CD4-positive, alpha-beta memory T cell (primary cell): ENCODE results near the gene NEK10. TPM values are rescaled to one million over a fixed set of nuclear protein-coding genes. Genes with fewer than 3 reads are reported as not detected.

Experiments used
- CTCF ChIA-PET: fragments of 350-600 bp; sonication (Branson Sonifier 250); formaldehyde crosslinking; loops from one replicate; lab custom pipeline; 2021; ENCODE audit warnings: inconsistent platforms; ENCODE audit not compliant: partially characterized antibody; lab: Charles Lee
- POLR2A ChIA-PET: fragments of 350-600 bp; sonication (Branson Sonifier 250); formaldehyde crosslinking; loops from one replicate; lab custom pipeline; 2021; ENCODE audit not compliant: partially characterized antibody; lab: Charles Lee
- DNase-seq, 5 donors: peaks; one replicate each; pipeline versions ENCODE4 v3.0.0 to v3.0.0-alpha.2; 2020 to 2022; ENCODE audit warnings: mixed read lengths in 1 of 5
- H3K27ac ChIP-seq: one replicate; pipeline ENCODE4 v1.7.0; 2013; ENCODE audit warnings: low read depth, low read length
- H3K27me3 ChIP-seq: 2 replicates; pipeline ENCODE4 v1.7.0; 2013; ENCODE audit warnings: mild to moderate bottlenecking, low read length, moderate library complexity; ENCODE audit not compliant: insufficient read depth
- H3K36me3 ChIP-seq: 2 replicates; pipeline ENCODE4 v1.7.0; 2013; ENCODE audit warnings: mild to moderate bottlenecking, low read length, moderate library complexity; ENCODE audit not compliant: insufficient read depth
- H3K4me1 ChIP-seq: 2 replicates; pipeline ENCODE4 v1.7.0; 2013; ENCODE audit warnings: mild to moderate bottlenecking, low read length, moderate library complexity; ENCODE audit not compliant: insufficient read depth
- H3K4me3 ChIP-seq, 2 donors: one replicate each; pipeline ENCODE4 v1.7.0; 2013; ENCODE audit warnings: low read length in 2 of 2, mild to moderate bottlenecking in 1 of 2
- H3K9me3 ChIP-seq, 2 donors: one replicate each; pipeline ENCODE4 v1.7.0; 2013; ENCODE audit warnings: low read length in 2 of 2, control low read depth in 1 of 2; ENCODE audit not compliant: control insufficient read depth in 1 of 2
- H3K27ac Mint-ChIP-seq, 7 donors: one replicate each; pipeline ENCODE4 v1.8.0; 2020 to 2021; ENCODE audit warnings: mixed read lengths in 7 of 7, mild to moderate bottlenecking in 6 of 7, inconsistent platforms in 3 of 7, moderate library complexity in 3 of 7
- H3K27me3 Mint-ChIP-seq, 2 donors: one replicate each; pipeline ENCODE4 v1.8.0; 2020 to 2021; ENCODE audit warnings: mixed read lengths in 2 of 2
- H3K36me3 Mint-ChIP-seq, 2 donors: one replicate each; pipeline ENCODE4 v1.8.0; 2020 to 2021; ENCODE audit warnings: mixed read lengths in 2 of 2, inconsistent platforms in 1 of 2, mild to moderate bottlenecking in 1 of 2
- H3K4me1 Mint-ChIP-seq, 4 donors: one replicate each; pipeline ENCODE4 v1.8.0; 2020 to 2021; ENCODE audit warnings: mixed read lengths in 4 of 4, mild to moderate bottlenecking in 1 of 4
- H3K4me3 Mint-ChIP-seq, 8 donors: one replicate each; pipeline ENCODE4 v1.8.0; 2020 to 2021; ENCODE audit warnings: mixed read lengths in 8 of 8, mild to moderate bottlenecking in 7 of 8, moderate library complexity in 6 of 8, inconsistent platforms in 3 of 8
- H3K9me3 Mint-ChIP-seq, 8 donors: one replicate each; pipeline ENCODE4 v1.8.0; 2020 to 2021; ENCODE audit warnings: mixed read lengths in 8 of 8, mild to moderate bottlenecking in 5 of 8, inconsistent platforms in 3 of 8, moderate library complexity in 1 of 8
- intact Hi-C: fragments of 100-400 bp; cut with micrococcal nuclease; formaldehyde crosslinking; loops from one replicate; pipeline ENCODE4 v1.15.1; 2023
- polyA plus RNA-seq, 2 donors: library from polyadenylated mRNA; unstranded; fragments of 300-500 nt; fragmentation: Illumina TruSeq; gene quantifications; one replicate each; pipeline ENCODE4 v1.2.3, GENCODE V29; 2021
- total RNA-seq, 2 experiments: library from RNA; stranded (reverse); gene quantifications; one replicate each; pipeline ENCODE4 v1.2.3, GENCODE V29; 2021

Gene NEK10
- total and polyA plus RNA-seq, 4 experiments from 2014 or later, result 0.10 to 2.7 (median 1.4) TPM; not detected in 1

DNA sequence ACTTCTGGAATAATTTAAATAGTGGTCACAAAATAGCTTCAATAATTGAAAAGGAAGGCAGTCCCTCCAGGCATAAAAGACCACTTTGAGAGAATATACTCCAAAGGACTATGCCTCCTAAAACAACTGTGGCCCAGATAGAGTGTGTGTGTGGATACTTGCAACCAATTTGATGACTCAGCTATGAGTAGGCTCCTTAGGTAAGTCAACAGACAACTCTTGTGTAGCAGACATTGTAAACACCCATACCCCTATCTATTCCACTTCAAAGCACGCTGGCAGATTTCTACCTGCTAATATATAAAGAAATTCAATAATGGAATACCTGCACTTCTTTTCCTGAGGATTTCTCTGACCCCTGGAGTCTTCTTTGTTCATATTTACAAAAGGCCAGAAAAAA lies 254.5 kb downstream of the NEK10 start:
- H3K27me3 Mint-ChIP-seq, result no peaks in the 10 kb centered on the region
- no peaks in the 10 kb centered on the region for H3K27me3 ChIP-seq
- no peaks in the 10 kb centered on the region for H3K9me3 Mint-ChIP-seq
- no peaks in the 10 kb centered on the region for H3K9me3 ChIP-seq
- no peaks in the 10 kb centered on the region for H3K36me3 Mint-ChIP-seq
- no peaks in the 10 kb centered on the region for H3K36me3 ChIP-seq
- no peak overlapping the region for H3K4me3 ChIP-seq
- H3K4me1 Mint-ChIP-seq, result no peaks in the 10 kb centered on the region
- H3K4me1 ChIP-seq, result no peaks in the 10 kb centered on the region
- no peak overlapping the region for H3K4me3 Mint-ChIP-seq
- H3K27ac ChIP-seq, result no peak overlapping the region
- DNase-seq, result no peak
- ChIA-PET CTCF (no interaction called here), POLR2A (no interaction called here)
- no peak overlapping the region for H3K27ac Mint-ChIP-seq
- intact Hi-C loops, result no loop called here

DNA sequence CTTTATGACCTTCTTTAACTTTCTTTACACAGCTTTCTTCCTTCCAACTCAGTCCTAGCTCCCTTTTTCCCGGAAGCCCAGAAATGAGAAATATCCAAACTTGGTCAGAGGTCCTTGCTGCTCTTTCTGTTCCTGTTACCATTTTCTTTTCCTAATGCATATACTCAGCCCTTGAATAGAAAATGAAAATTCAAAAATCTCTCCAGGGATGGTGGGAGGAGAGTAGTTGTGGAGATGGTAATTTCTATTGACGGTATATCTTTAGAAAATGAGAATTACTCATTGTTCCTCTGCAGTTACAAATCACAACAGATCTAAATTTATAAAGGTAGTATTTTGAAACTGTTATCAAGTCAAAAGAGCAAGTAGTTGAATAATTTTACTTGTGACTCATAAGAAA lies 255.1 kb downstream of the NEK10 start:
- Histone ChIP-seq H3K27ac (no peak overlapping the region), H3K4me3 (no peak overlapping the region), H3K27me3 (no peaks in the 10 kb centered on the region), H3K9me3 (no peaks in the 10 kb centered on the region), H3K36me3 (no peaks in the 10 kb centered on the region), H3K4me1 (no peaks in the 10 kb centered on the region)
- Mint-ChIP-seq H3K4me1 (no peaks in the 10 kb centered on the region), H3K36me3 (no peaks in the 10 kb centered on the region), H3K27me3 (no peaks in the 10 kb centered on the region), H3K27ac (no peak overlapping the region), H3K9me3 (no peaks in the 10 kb centered on the region), H3K4me3 (no peak overlapping the region)
- ChIA-PET CTCF (no interaction called here), POLR2A (no interaction called here)
- intact Hi-C loops, result no loop called here
- DNase-seq, result no peak

- Histone ChIP-seq H3K9me3 (no peaks in the 10 kb centered on the region), H3K4me1 (no peaks in the 10 kb centered on the region), H3K36me3 (no peaks in the 10 kb centered on the region), H3K27me3 (no peaks in the 10 kb centered on the region), H3K27ac (no peak overlapping the region), H3K4me3 (no peak overlapping the region)
- Mint-ChIP-seq H3K9me3 (no peaks in the 10 kb centered on the region), H3K4me3 (no peak overlapping the region), H3K27ac (no peak overlapping the region), H3K36me3 (no peaks in the 10 kb centered on the region), H3K27me3 (peaks cover 0 to 2% of the 10 kb centered on the region in 2 donors), H3K4me1 (peaks cover 0 to 1% (median 0%) of the 10 kb centered on the region in 4 donors)
- no peak for DNase-seq
- ChIA-PET POLR2A (no interaction called here), CTCF (no interaction called here)
- intact Hi-C loops, result no loop called here
Observed at GRCh38 chr3:27110020-27110419, 259.2 kb downstream of the NEK10 start.

DNA sequence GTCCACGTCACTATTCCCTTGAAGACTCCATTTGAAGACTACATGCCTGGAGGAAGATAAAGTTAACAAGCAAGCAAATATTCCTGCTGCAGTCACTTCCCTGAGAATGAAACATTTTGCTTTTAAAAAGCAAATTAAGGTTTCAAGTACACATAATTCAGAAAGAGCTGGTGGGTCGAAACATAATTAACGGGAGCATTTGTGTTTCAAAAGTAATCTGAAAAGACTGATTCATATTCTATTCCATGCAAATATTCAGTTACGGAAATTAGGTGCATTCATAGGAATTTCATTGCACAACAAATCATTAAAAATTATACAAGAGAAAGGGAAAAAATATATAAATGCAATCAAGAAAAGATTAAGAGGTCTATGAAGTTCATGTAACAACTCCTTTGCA lies 260.9 kb downstream of the NEK10 start:
- intact Hi-C loops, result no loop called here
- peaks cover 0 to 2% of the 10 kb centered on the region in 2 donors for H3K27me3 Mint-ChIP-seq

GRCh38 chr3:27105904-27106303 lies 263.3 kb downstream of the NEK10 start:
- H3K9me3 ChIP-seq, result no peaks in the 10 kb centered on the region
- H3K4me1 Mint-ChIP-seq, result peaks cover 0 to 2% (median 0%) of the 10 kb centered on the region in 4 donors
- no peaks in the 10 kb centered on the region for H3K36me3 ChIP-seq
- no peak overlapping the region for H3K4me3 ChIP-seq
- no peaks in the 10 kb centered on the region for H3K36me3 Mint-ChIP-seq
- no peak overlapping the region for H3K27ac Mint-ChIP-seq
- no peaks in the 10 kb centered on the region for H3K4me1 ChIP-seq
- peaks cover 0 to 2% of the 10 kb centered on the region in 2 donors for H3K27me3 Mint-ChIP-seq
- intact Hi-C loops, result no loop called here
- no peak for DNase-seq
- H3K9me3 Mint-ChIP-seq, result no peaks in the 10 kb centered on the region
- no peak overlapping the region for H3K4me3 Mint-ChIP-seq
- no peak overlapping the region for H3K27ac ChIP-seq
- H3K27me3 ChIP-seq, result no peaks in the 10 kb centered on the region
- ChIA-PET CTCF (interaction anchor here (3.2 kb wide), 1 partner anchor 29 kb away, joined by 7 read pairs; no protein-coding TSS in a partner anchor), POLR2A (no interaction called here)

More for the DNA sequence above, 260.9 kb downstream of the NEK10 start:
- no peaks in the 10 kb centered on the region for H3K36me3 ChIP-seq
- no peaks in the 10 kb centered on the region for H3K9me3 Mint-ChIP-seq
- no peak overlapping the region for H3K27ac ChIP-seq
- peaks cover 0 to 2% (median 0%) of the 10 kb centered on the region in 4 donors for H3K4me1 Mint-ChIP-seq
- H3K9me3 ChIP-seq, result no peaks in the 10 kb centered on the region
- no peak overlapping the region for H3K27ac Mint-ChIP-seq
- no peaks in the 10 kb centered on the region for H3K4me1 ChIP-seq
- no peak for DNase-seq
- ChIA-PET POLR2A (no interaction called here), CTCF (no interaction called here)
- H3K36me3 Mint-ChIP-seq, result no peaks in the 10 kb centered on the region
- no peak overlapping the region for H3K4me3 ChIP-seq
- H3K27me3 ChIP-seq, result no peaks in the 10 kb centered on the region
- no peak overlapping the region for H3K4me3 Mint-ChIP-seq

GRCh38 chr3:27097182-27097581 lies 272.0 kb downstream of the NEK10 start:
- H3K9me3 Mint-ChIP-seq, result peaks cover 0 to 2% (median 0%) of the 10 kb centered on the region in 8 donors
- no peak overlapping the region for H3K4me3 Mint-ChIP-seq
- no peaks in the 10 kb centered on the region for H3K4me1 Mint-ChIP-seq
- Histone ChIP-seq H3K9me3 (no peaks in the 10 kb centered on the region), H3K36me3 (no peaks in the 10 kb centered on the region), H3K4me1 (no peaks in the 10 kb centered on the region), H3K27ac (no peak overlapping the region), H3K4me3 (no peak overlapping the region), H3K27me3 (no peaks in the 10 kb centered on the region)
- intact Hi-C loops, result no loop called here
- ChIA-PET CTCF (no interaction called here), POLR2A (no interaction called here)
- no peaks in the 10 kb centered on the region for H3K36me3 Mint-ChIP-seq
- DNase-seq, result no peak
- H3K27ac Mint-ChIP-seq, result no peak overlapping the region
- H3K27me3 Mint-ChIP-seq, result peaks cover 0 to 3% of the 10 kb centered on the region in 2 donors

GRCh38 chr3:27095553-27096222 lies 273.5 kb downstream of the NEK10 start:
- DNase-seq, result no peak
- Histone ChIP-seq H3K36me3 (no peaks in the 10 kb centered on the region), H3K4me1 (no peaks in the 10 kb centered on the region), H3K27ac (no peak overlapping the region), H3K27me3 (no peaks in the 10 kb centered on the region), H3K4me3 (no peak overlapping the region), H3K9me3 (no peaks in the 10 kb centered on the region)
- Mint-ChIP-seq H3K27ac (no peak overlapping the region), H3K9me3 (peaks cover 0 to 5% (median 0%) of the 10 kb centered on the region in 8 donors), H3K4me3 (no peak overlapping the region), H3K36me3 (no peaks in the 10 kb centered on the region), H3K27me3 (peaks cover 0 to 3% of the 10 kb centered on the region in 2 donors), H3K4me1 (no peaks in the 10 kb centered on the region)
- intact Hi-C loops, result no loop called here
- CTCF ChIA-PET, result no interaction called here
- POLR2A ChIA-PET, result no interaction called here
